Hematopoietic multipotent progenitor cell treated with erythropoietin and hydrocortisone succinate and interleukin-3 and kit ligand, for 15 days (in vitro differentiated cells): Measurements from ENCODE around the gene DENND10.
"Not testable (repeated sequence)": the region's sequence is repeated elsewhere in the genome, so short reads cannot be mapped to it uniquely, and the experiment has no call there.

Experiments
- DNase-seq: peaks from one replicate; pipeline ENCODE4 v3.0.0-alpha.2; 2015; ENCODE audit warnings: low spot score

The DENND10 gene

GRCh38 chr10:119166564-119166963 is 62.7 kb downstream of the DENND10 start:
- no peak for DNase-seq

- DNase-seq = no peak
Measured at GRCh38 chr10:119167041-119167440, 63.1 kb downstream of the DENND10 start.

- DNase-seq = no peak
Measured at GRCh38 chr10:119174109-119174508, 70.2 kb downstream of the DENND10 start.

GRCh38 chr10:119176166-119176565 is 72.3 kb downstream of the DENND10 start:
- no peak for DNase-seq

- no peak for DNase-seq
Measured at GRCh38 chr10:119177708-119178371, 73.9 kb downstream of the DENND10 start.

GRCh38 chr10:119178372-119179119 is 74.6 kb downstream of the DENND10 start, which contains the start of gene PRDX3:
Gene PRDX3 (minus strand): TSS chr10:119178812. CDS start chr10:119178790, 22 bp downstream.
- peak; percentile 90 for DNase-seq

- DNase-seq = not testable (repeated sequence)
Measured at GRCh38 chr10:119180850-119181400, 77.0 kb downstream of the DENND10 start.

- DNase-seq = no peak
Measured at GRCh38 chr10:119183664-119184412, 79.9 kb downstream of the DENND10 start.
